GM10847 (cell line): Measurements from ENCODE around the gene NXPE2.

Experiments used
- POLR2A ChIP-seq: IDR thresholded peaks from 2 replicates; pipeline ENCODE4 v1.6.1; 2011; ENCODE audit not compliant: insufficient read length; ENCODE audit errors: extremely low read depth

The NXPE2 gene

GRCh38 chr11:114678125-114679036 is at the start of gene NXPE2:
Gene NXPE2, plus strand, starts transcription at chr11:114678527. Its CDS starts 49 bp downstream, at chr11:114678576.
- TF ChIP-seq POLR2A = no peak

GRCh38 chr11:114650661-114651060 is 27.7 kb upstream of the NXPE2 start:
- no peak for TF ChIP-seq POLR2A

DNA sequence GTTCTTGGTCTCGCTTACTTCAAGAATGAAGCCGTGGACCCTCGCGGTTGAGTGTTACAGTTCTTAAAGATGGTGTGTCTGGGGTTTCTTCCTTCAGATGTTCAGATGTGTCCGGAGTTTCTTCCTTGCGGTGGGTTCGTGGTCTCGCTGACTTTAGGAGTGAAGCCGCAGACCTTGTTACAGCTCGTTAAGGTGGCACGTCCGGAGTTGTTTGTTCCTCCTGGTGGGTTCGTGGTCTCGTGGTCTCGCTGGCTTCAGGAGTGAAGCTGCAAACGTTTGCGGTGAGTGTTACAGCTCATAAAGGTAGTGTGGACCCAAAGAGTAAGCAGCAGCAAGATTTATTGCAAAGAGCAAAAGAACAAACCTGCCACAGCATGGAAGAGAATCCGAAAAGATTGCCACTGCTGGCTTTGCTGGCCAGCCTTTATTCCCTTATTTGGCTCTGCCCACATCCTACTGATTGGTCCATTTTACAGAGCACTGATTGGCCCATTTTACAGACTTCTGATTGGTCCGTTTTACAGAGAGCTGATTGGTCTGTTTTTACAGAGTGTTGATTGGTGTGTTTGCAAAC is 27.1 kb upstream of the NXPE2 start:
- no peak for TF ChIP-seq POLR2A

DNA sequence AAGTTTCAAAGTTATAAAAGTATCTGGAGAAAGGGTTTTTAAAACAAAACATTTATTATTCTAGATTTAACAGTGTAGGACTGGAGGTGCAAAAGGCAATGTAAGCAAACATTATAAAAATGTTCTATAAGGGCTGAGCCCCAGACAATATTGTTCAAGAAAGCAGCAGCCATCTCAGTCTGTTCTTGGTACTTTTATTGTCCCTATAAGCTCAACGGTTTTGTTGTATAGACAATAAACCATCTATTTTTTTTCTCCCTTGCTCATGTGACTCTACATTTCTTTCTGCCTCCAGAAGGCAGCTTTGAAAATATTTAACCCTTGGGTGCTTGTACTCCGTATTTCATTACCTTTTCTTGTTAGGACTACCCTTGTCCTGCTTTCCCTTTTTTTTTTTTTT is 25.2 kb upstream of the NXPE2 start:
- no peak for TF ChIP-seq POLR2A

GRCh38 chr11:114664641-114665040 is 13.7 kb upstream of the NXPE2 start:
- TF ChIP-seq POLR2A = no peak

GRCh38 chr11:114666760-114667159 is 11.6 kb upstream of the NXPE2 start:
- no peak for TF ChIP-seq POLR2A

- TF ChIP-seq POLR2A = no peak
Measured at GRCh38 chr11:114668109-114668508, 10.2 kb upstream of the NXPE2 start.

GRCh38 chr11:114673661-114674060 is 4.7 kb upstream of the NXPE2 start:
- no peak for TF ChIP-seq POLR2A

GRCh38 chr11:114679505-114679904 is 1.2 kb downstream of the NXPE2 start:
- TF ChIP-seq POLR2A = no peak

DNA sequence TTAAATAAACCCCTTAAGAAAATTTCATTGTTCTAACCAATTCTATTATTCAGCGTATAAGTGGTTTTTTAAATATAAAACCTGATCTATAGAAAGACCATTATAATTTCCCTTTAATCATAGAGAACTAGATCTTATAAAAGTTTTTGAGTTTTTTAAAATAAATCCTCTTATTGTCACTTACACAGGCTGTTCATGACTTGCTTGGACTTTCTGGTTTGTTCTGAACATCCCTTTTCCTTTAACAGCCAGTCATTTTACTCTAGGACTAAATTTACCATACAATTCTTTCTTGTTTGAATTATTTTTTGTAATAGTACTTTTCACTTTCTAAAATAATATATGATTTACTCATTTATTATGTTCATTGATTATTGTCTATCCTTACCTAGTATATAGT is 4.7 kb downstream of the NXPE2 start:
- no peak for TF ChIP-seq POLR2A

DNA sequence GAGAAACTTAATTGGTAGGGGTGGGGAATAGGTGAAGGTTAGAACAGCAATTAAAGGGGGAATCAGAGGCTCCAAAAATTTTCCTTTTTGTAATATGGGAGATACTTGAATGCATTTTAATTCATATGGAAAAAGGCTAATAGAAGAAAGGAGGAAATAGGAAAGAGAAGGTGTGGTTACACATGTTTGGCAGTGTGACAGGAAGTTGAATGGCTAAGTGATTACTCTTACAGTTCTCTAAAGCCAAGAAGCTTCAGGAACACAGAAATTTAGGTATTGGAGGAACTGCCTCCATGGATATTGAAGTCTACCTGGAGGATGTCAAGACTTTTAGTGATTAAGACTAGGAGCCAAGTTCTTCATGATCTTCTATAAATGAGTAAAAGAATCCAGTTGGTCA is 6.3 kb downstream of the NXPE2 start:
- TF ChIP-seq POLR2A = no peak

DNA sequence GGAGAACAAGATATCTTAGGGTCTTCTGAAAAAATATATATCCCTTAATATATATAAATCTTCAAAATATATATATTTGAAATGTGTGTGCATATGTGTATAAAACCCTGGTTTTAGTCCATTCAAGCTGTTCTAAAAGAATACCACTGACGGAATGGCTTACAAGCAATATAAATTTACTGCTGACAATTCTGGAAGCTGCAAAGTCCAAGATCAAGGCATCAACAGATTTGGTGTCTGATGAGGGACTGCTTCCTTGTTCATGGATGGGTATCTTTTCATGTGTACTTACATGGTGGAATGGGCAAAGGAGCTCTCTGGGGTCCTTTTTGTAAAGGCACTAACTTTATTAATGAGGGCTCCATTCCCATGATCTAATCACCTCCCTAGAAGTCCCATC is 6.8 kb downstream of the NXPE2 start:
- no peak for TF ChIP-seq POLR2A

GRCh38 chr11:114705280-114706024 is 27.1 kb downstream of the NXPE2 start:
- no peak for TF ChIP-seq POLR2A

DNA sequence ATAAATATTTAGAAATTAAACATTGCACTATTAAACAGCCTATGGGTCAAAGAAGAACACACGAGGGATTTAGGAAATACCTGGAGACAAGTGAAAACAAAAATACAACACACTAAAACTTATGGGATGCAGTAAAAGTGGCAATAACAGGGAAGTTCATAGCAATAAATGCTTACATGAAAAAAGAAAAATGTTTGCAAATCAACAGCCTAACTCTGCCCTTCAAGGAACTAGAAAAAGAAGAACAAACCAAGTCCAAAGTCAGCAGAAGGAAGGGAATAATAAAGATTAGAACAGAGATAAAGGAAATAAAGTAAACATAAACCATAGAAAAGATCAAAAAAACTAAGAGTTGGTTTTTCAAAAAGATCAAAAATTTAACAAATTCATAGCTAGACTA is 31.6 kb downstream of the NXPE2 start:
- no peak for TF ChIP-seq POLR2A

- no peak for TF ChIP-seq POLR2A
Measured at GRCh38 chr11:114713756-114714155, 35.4 kb downstream of the NXPE2 start.

- no peak for TF ChIP-seq POLR2A
Measured at GRCh38 chr11:114719562-114719961, 41.2 kb downstream of the NXPE2 start.
